CD4-positive, alpha-beta T cell treated with Interleukin-21 for 1 hour (primary cell): ENCODE data around the gene SDCCAG8.

Experiments used
- DNase-seq: peaks from one replicate; pipeline ENCODE4 v3.0.0-alpha.2; 2020

Gene SDCCAG8

GRCh38 chr1:243510928-243511327 is 255.1 kb downstream of the SDCCAG8 start:
- DNase-seq, result no peak

- DNase-seq, result no peak
These were observed 258.1 kb downstream of the SDCCAG8 start for GRCh38 chr1:243513726-243514491.

- no peak for DNase-seq
These were observed 259.1 kb downstream of the SDCCAG8 start for GRCh38 chr1:243514927-243515326.

- DNase-seq, result no peak
These were observed 265.0 kb downstream of the SDCCAG8 start for GRCh38 chr1:243520831-243521230.

GRCh38 chr1:243523766-243524165 is 267.9 kb downstream of the SDCCAG8 start:
- DNase-seq, result no peak

GRCh38 chr1:243525085-243525487 is 269.2 kb downstream of the SDCCAG8 start:
- DNase-seq, result no peak

GRCh38 chr1:243526180-243526579 is 270.3 kb downstream of the SDCCAG8 start:
- no peak for DNase-seq

GRCh38 chr1:243528459-243529121 is 272.7 kb downstream of the SDCCAG8 start:
- no peak for DNase-seq

GRCh38 chr1:243529512-243529911 is 273.7 kb downstream of the SDCCAG8 start:
- DNase-seq, result no peak

- DNase-seq, result no peak
These were observed 279.2 kb downstream of the SDCCAG8 start for GRCh38 chr1:243535014-243535413.

- DNase-seq, result no peak
These were observed 283.8 kb downstream of the SDCCAG8 start for GRCh38 chr1:243539636-243540035.

- no peak for DNase-seq
These were observed 287.0 kb downstream of the SDCCAG8 start for GRCh38 chr1:243542739-243543415.

- no peak for DNase-seq
These were observed 287.7 kb downstream of the SDCCAG8 start for GRCh38 chr1:243543501-243543900.

- no peak for DNase-seq
These were observed 290.6 kb downstream of the SDCCAG8 start for GRCh38 chr1:243546457-243546856.

- DNase-seq, result no peak
These were observed 292.1 kb downstream of the SDCCAG8 start for GRCh38 chr1:243547891-243548290.

- DNase-seq, result no peak
These were observed 292.7 kb downstream of the SDCCAG8 start for GRCh38 chr1:243548516-243548915.

- DNase-seq, result no peak
These were observed 293.3 kb downstream of the SDCCAG8 start for GRCh38 chr1:243549108-243549507.
